Measurements from ENCODE around the gene WFDC12.

The WFDC12 gene

DNA sequence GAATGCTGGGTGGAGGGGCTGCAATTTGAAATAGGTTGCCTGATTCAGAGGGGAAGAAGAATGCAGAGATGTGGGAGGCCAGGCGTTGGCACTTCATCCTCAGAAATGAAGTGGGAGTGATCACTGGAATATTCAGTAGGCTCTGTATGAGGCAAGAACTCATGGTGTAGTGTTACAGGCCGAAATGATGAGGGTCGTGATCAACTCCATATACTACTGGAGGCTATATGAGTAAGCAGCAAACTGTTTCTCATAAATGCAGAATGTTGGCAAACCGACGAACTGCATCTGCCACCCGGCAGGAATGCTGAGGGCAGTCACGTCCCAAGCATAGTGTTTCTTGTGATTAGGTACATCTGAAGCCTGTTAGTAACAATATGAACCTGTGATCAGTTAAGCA lies 36.0 kb downstream of the WFDC12 start:
- peak; percentile 55 for DNase-seq

DNA sequence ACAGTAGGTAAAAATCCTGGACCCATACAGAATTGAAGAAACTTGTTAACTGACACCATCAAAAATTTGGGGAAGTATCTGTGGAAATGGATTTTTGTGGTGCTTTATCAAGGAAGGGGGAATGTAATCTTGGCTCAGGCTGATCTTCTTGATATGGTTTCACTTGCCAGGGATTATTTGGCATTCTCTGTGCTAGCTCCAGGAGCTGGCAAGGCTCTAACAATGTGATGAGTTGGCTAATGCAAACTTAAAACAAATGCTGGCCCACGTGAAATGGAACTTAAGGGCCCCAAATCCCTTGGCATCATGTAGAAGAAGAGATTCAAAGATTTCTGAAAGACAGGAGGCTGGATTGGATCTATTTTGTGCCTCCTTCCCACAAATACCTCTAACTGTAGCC lies 36.5 kb downstream of the WFDC12 start:
- peak; percentile 81 for DNase-seq

DNA sequence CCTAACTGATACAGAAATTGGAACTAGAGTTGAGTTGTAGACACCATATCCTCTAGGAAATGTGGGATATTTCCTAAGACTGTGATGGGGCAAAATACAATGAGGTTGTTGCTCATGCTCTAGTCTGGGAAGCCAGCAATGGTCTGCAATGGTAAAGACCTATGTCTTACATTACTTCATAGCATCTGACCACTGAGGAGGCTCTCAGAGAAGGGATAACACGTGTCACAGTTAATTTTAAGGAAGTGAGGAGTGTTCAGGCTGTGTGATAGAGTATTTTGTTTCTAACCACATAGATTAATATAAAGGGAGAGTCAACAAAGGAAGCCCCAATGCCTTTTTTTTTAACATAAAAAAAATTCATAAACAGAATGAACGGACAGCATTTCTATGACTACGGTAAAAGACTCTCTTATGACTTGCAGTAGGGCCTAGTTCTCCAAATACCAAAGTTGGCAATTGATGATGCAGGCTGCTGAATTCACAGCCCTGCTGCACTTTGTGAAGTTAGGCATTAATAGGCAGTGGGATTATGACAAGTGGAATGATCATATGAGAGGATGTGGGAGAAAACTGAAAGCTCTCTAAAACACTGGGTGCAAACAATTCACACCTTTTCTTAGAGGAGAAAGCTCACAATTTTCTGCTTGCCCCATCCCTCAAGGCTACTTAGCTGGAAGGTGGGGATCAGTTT lies 37.0 kb downstream of the WFDC12 start:
- DNase-seq, result no peak

GRCh38 chr20:45085867-45086266 lies 38.4 kb downstream of the WFDC12 start:
- DNase-seq, result no peak

DNA sequence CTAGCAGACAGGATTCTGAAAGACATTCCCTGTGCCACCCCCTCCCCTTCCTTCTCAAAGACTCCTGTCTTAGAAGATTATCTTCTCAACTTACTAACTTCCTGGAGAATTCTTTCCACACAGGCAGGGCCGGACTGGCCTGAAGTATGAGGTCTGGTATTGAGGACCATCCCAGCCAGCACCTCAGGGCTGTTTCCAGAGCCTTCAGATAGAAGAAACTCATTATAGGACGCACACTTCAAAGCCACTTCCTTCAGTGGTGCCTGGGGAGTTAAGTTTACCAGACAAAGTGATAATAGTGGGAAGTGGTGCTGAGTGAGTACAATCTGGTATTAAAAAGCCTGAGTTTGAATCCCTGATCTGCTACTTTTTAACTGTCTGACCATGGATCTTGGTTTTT lies 39.0 kb downstream of the WFDC12 start:
- no peak for DNase-seq

- DNase-seq, result no peak
These were observed 41.1 kb downstream of the WFDC12 start for GRCh38 chr20:45083127-45083526.

DNA sequence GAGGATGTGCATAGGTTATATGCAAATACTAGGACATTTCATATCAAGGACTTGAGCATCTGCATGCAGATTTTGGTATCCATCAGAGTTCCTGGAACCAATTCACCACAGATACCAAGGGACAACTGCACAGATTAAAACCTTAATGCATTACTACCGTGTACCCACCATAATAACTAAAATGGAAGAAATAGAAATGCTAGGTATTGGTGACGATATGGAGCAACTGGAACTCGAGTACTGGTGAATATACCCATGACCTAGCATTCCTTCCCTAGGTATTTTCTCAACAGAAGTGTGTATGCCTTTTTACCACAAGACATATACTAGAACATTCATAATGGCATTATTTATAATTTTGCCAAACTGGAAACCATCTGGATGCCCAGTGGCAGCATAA lies 41.8 kb downstream of the WFDC12 start:
- DNase-seq, result no peak

DNA sequence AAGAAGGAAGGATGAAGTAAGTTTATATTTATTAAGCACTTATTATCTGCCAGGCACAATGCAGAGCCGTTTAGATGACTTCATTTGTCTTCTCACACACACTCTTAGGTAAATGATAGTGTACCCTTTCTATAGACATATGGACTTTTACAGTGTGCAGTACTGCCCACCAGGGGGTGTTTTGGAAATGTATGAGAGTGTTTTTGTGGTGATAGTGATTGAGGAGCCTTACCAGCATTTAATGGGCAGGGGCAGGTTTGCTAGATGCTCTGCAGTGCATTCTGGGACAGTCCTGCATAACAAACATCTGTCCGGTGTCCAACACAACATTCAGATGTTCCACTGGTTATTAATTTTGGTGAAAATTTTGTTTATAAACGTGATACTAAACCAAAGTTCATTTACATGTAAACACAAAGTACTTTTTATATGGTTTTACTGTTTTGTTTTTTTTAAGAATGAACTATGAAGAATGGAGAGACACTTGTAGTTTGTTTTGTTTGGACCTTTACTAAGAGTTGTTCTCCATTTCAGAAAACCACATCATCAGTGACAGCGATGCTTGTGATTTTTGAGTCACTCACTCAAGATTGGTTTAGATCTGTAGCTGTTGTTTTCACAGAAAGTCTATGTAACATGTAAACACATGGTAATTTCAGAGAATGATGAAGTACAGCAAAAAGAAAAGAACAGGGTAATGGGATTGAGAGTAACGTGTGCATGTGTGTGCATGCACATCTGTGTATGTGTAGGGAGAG lies 43.2 kb downstream of the WFDC12 start:
- no peak for DNase-seq

DNA sequence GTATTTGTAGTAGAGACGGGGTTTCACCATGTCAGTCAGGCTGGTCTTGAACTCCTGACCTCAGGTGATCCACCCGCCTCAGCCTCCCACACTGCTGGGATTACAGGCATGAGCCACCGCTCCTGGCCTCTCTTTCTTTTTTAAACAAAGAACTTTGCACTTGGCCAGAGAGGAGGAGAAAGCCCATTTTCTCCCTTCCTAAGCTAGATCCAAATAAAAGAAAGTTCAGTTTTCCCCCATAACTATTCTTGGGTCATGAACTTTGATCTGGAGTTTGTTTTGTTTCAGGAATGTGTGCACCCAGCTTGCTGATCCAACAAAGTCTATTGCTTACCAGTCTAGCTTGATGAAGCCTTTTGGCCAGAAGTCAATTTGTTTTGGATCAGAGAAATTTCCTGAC lies 46.7 kb downstream of the WFDC12 start:
- DNase-seq, result no peak
